Measurements from ENCODE around the gene ZNF729.

GRCh38 chr19:22327321-22327720 is 41.1 kb downstream of the ZNF729 start:
- TF ChIP-seq, protein P1, sequence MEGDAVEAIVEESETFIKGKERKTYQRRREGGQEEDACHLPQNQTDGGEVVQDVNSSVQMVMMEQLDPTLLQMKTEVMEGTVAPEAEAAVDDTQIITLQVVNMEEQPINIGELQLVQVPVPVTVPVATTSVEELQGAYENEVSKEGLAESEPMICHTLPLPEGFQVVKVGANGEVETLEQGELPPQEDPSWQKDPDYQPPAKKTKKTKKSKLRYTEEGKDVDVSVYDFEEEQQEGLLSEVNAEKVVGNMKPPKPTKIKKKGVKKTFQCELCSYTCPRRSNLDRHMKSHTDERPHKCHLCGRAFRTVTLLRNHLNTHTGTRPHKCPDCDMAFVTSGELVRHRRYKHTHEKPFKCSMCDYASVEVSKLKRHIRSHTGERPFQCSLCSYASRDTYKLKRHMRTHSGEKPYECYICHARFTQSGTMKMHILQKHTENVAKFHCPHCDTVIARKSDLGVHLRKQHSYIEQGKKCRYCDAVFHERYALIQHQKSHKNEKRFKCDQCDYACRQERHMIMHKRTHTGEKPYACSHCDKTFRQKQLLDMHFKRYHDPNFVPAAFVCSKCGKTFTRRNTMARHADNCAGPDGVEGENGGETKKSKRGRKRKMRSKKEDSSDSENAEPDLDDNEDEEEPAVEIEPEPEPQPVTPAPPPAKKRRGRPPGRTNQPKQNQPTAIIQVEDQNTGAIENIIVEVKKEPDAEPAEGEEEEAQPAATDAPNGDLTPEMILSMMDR (conservative IDR thresholded peaks at IDR 0.05; ENCODE audit: low read depth in 2 of 2), result no peak
- TF ChIP-seq EZH2phosphoT487 (IDR thresholded peaks at IDR 0.05; ENCODE audit: unreplicated experiment), result no peak
- TF ChIP-seq EZH2 (IDR thresholded peaks at IDR 0.05; ENCODE audit: low read depth, unreplicated experiment), result no peak
- TF ChIP-seq POLR2AphosphoS5 (IDR thresholded peaks at IDR 0.05; ENCODE audit: low read depth), result no peak
- no peak for TF ChIP-seq ETS1 (IDR thresholded peaks at IDR 0.05)
- no peak for TF ChIP-seq CREB1 (CRISPR knock-in tag; IDR thresholded peaks at IDR 0.05; ENCODE audit: low read depth)
- no peak for TF ChIP-seq ZNF114 (CRISPR knock-in tag; IDR thresholded peaks at IDR 0.05)
- TF ChIP-seq REST (IDR thresholded peaks at IDR 0.05; ENCODE audit: unreplicated experiment), result no peak
- no peak for TF ChIP-seq STAT1 (IDR thresholded peaks at IDR 0.05; ENCODE audit: unreplicated experiment)
- TF ChIP-seq JUNB (IDR thresholded peaks at IDR 0.05; ENCODE audit: unreplicated experiment), result no peak
- TF ChIP-seq NANOG (IDR thresholded peaks at IDR 0.05; ENCODE audit: borderline replicate concordance), result no peak

Measured in GM23338 (cell line).